PC-9 (cell line): ENCODE measurements around the gene PCNP. TPM values are rescaled to one million over a fixed set of nuclear protein-coding genes. Genes with fewer than 3 reads are reported as not detected.
A peak's percentile ranks its signal among the peaks of the same experiment; 100 is the strongest.

Experiments
- Bru-seq: library from RNA; stranded (reverse); fragments of 400-500 nt; gene quantifications from one replicate; lab custom pipeline; 2021; lab: Mats Ljungman, UMichigan
- BruChase-seq, 2 experiments: library from RNA; stranded (reverse); fragments of 400-500 nt; gene quantifications; one replicate each; lab custom pipeline; 2021; lab: Mats Ljungman, UMichigan
- BruUV-seq: library from RNA; stranded (reverse); fragments of 400-500 nt; replicated peaks from 2 replicates; lab custom pipeline; 2021; lab: Mats Ljungman, UMichigan
- CTCF ChIA-PET: fragments of 300-600 bp; sonication (Branson Sonifier 250); formaldehyde crosslinking; loops from one replicate; lab custom pipeline; 2022; ENCODE audit warnings: antibody characterized with exemption; lab: Charles Lee
- POLR2A ChIA-PET: fragments of 300-600 bp; sonication (Branson Sonifier 250); formaldehyde crosslinking; loops from one replicate; lab custom pipeline; 2022; ENCODE audit warnings: antibody characterized with exemption; ENCODE audit not compliant: unreplicated experiment; lab: Charles Lee
- DNase-seq, 2 experiments: peaks; one replicate each; pipeline versions ENCODE4 v3.0.0 to v3.0.0-alpha.2; 2015 to 2022; ENCODE audit warnings: mixed read lengths in 1 of 2
- H2AFZ ChIP-seq: fragments of 200-600 bp; sonication (generic); 2 replicates; pipeline ENCODE4 v1.8.1; 2017; ENCODE audit warnings: antibody characterized with exemption
- H3F3A ChIP-seq: fragments of 200-600 bp; sonication (generic); 2 replicates; pipeline ENCODE4 v1.8.1; 2017; ENCODE audit warnings: antibody characterized with exemption, mild to moderate bottlenecking, low read depth; ENCODE audit not compliant: insufficient read depth
- H3K27ac ChIP-seq: fragments of 200-600 bp; sonication (generic); 2 replicates; pipeline ENCODE4 v1.6.1; 2016; ENCODE audit warnings: mixed run types
- H3K27me3 ChIP-seq: fragments of 200-600 bp; sonication (generic); 2 replicates; pipeline ENCODE4 v1.6.1; 2016; ENCODE audit warnings: low read depth, mixed run types; ENCODE audit not compliant: insufficient read depth
- H3K36me3 ChIP-seq: fragments of 200-600 bp; sonication (generic); 2 replicates; pipeline ENCODE4 v1.6.1; 2016; ENCODE audit warnings: low read depth, mixed run types
- H3K4me1 ChIP-seq: fragments of 200-600 bp; sonication (generic); replicated peaks from 2 replicates; pipeline ENCODE4 v1.6.1; 2016; ENCODE audit warnings: mixed run types; ENCODE audit not compliant: insufficient read depth
- H3K4me2 ChIP-seq: fragments of 200-600 bp; sonication (generic); 2 replicates; pipeline ENCODE4 v1.6.1; 2017; ENCODE audit warnings: mixed run types
- H3K4me3 ChIP-seq: fragments of 200-600 bp; sonication (generic); 2 replicates; pipeline ENCODE4 v1.6.1; 2016; ENCODE audit warnings: mixed run types
- H3K79me2 ChIP-seq: fragments of 200-600 bp; sonication (generic); 2 replicates; pipeline ENCODE4 v1.6.1; 2017; ENCODE audit warnings: low read depth, mixed run types
- H3K9me2 ChIP-seq: fragments of 200-600 bp; sonication (generic); 2 replicates; pipeline ENCODE4 v1.8.1; 2017; ENCODE audit warnings: mild to moderate bottlenecking; ENCODE audit not compliant: insufficient read depth
- H3K9me3 ChIP-seq: fragments of 200-600 bp; sonication (generic); 2 replicates; pipeline ENCODE4 v1.8.1; 2016; ENCODE audit warnings: low read depth; ENCODE audit not compliant: insufficient read depth
- H4K20me1 ChIP-seq: fragments of 200-600 bp; sonication (generic); 2 replicates; pipeline ENCODE4 v1.8.1; 2017; ENCODE audit not compliant: insufficient read depth
- EZH2 ChIP-seq: fragments of 200-600 bp; sonication (generic); IDR thresholded peaks from 2 replicates; pipeline ENCODE4 v1.8.0; 2017; ENCODE audit warnings: antibody characterized with exemption, low read depth
- intact Hi-C: fragments of 100-400 bp; cut with micrococcal nuclease; formaldehyde crosslinking; loops from one replicate; pipeline ENCODE4 v1.10.0; 2022; ENCODE audit not compliant: unreplicated experiment
- long read RNA-seq: library from polyadenylated mRNA; stranded (forward); transcript quantifications from one replicate; pipeline ENCODE4 v2.0.0, GENCODE V29; 2022
- total RNA-seq: library from RNA; stranded (reverse); gene quantifications from 2 replicates; pipeline ENCODE4 v1.2.3, GENCODE V29; 2021
- TF ChIP-seq, protein P1 (sequence below): fragments of 200-600 bp; sonication (generic); conservative IDR thresholded peaks from 2 replicates; pipeline ENCODE4 v1.6.1; 2017; ENCODE audit warnings: mixed run types, antibody characterized with exemption, mild to moderate bottlenecking, moderate library complexity

The PCNP gene, protein sequence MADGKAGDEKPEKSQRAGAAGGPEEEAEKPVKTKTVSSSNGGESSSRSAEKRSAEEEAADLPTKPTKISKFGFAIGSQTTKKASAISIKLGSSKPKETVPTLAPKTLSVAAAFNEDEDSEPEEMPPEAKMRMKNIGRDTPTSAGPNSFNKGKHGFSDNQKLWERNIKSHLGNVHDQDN
- 164 and 223 TPM in 2 replicates for total RNA-seq
- percentile 98 among the genes with signal in this experiment for Bru-seq, nascent RNA
- BruChase-seq, experiment 1, labeled RNA remaining after a 2-hour chase = percentile 99 among the genes with signal in this experiment
- percentile 98 among the genes with signal in this experiment for BruChase-seq, experiment 2, labeled RNA remaining after a 6-hour chase
- long read RNA-seq, transcript PCNP-204 (4 exons, 2,028 nt) = minor isoform, 15 of 478 reads
- long read RNA-seq, transcript PCNP-207 (5 exons, 786 nt) = minor isoform, 9 of 478 reads
- long read RNA-seq, transcript PCNP-202 (5 exons, 2,165 nt) = minor isoform, 80 of 478 reads
- long read RNA-seq, transcript PCNP-201 (5 exons, 2,342 nt) = major isoform, 309 of 478 reads
- long read RNA-seq, partial matches to known transcripts = 4 of 478 reads
- long read RNA-seq, other reads (novel, unspliced or antisense) = 55 of 478 reads

DNA sequence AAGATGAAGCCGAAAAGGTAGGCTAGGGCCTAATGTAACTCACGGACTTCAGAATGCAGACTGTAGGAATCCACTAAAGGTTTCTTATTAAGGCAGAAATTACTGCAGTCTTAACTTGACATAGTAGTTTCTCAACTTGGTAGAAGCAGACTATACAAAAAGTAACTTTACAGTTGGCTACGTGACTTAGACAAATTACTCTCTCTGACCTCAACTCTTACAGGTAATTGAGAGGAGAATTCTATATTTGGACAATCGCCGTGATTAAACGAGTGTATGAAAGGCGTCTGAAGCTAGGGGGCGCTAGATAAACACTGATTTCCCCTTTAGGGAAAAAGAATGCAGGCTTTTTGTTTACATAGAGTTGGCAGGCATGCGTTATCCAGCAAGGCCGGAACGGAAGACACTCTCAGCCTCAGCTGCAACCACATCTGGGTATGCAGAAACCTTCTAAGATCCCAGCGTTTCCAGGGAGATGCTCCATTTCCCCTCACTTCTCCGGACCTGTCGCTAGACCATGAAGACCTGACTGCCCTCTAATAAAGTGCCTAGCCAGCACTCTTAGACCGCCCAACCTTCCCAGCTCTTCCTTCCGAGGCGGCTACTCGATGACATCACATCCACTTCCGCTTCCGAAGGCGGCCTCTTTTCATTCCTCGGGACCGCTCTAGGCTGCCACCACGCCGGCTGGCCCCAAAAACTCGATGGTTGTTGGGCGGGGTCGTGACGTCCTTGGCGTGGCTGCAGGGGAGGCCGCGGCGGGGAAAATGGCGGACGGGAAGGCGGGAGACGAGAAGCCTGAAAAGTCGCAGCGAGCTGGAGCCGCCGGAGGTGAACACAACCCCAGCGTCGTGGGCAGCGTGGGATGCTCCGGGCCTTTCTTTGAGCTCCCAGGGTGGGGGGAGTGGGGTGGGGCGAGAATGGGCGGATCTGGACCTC, at the start of gene PCNP:
Gene PCNP (plus strand): TSS at position 732 of the 939 bp plus-strand sequence. CDS start 36 bp downstream, at position 768.
- no peaks in the 10 kb centered on the region for H3K27me3 ChIP-seq
- H3K4me2 ChIP-seq = peak within 1 kb of the TSS; percentile 87
- no peaks in the 10 kb centered on the region for H3K9me2 ChIP-seq
- TF ChIP-seq EZH2 = no peak
- TF ChIP-seq, protein P1, sequence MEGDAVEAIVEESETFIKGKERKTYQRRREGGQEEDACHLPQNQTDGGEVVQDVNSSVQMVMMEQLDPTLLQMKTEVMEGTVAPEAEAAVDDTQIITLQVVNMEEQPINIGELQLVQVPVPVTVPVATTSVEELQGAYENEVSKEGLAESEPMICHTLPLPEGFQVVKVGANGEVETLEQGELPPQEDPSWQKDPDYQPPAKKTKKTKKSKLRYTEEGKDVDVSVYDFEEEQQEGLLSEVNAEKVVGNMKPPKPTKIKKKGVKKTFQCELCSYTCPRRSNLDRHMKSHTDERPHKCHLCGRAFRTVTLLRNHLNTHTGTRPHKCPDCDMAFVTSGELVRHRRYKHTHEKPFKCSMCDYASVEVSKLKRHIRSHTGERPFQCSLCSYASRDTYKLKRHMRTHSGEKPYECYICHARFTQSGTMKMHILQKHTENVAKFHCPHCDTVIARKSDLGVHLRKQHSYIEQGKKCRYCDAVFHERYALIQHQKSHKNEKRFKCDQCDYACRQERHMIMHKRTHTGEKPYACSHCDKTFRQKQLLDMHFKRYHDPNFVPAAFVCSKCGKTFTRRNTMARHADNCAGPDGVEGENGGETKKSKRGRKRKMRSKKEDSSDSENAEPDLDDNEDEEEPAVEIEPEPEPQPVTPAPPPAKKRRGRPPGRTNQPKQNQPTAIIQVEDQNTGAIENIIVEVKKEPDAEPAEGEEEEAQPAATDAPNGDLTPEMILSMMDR = peak; percentile 100
- peaks cover 22% of the 10 kb centered on the region for H3K4me1 ChIP-seq
- H3K27ac ChIP-seq = peak within 1 kb of the TSS; percentile 80
- H3K9me3 ChIP-seq = no peaks in the 10 kb centered on the region
- H3K79me2 ChIP-seq = peaks cover 44% of the 10 kb centered on the region
- peak within 1 kb of the TSS; percentile 87 for H3K4me3 ChIP-seq
- peaks cover 33% of the 10 kb centered on the region for H4K20me1 ChIP-seq
- CTCF ChIA-PET = interaction anchor here (0.5 to 1.2 kb wide), 8 partner anchors 10 to 1081 kb away, joined by 3 to 12 read pairs (median 4); partner anchors contain the start of genes RPL24, TMEM45A and TRMT10C
- H2AFZ ChIP-seq = peak within 1 kb of the TSS; percentile 82
- POLR2A ChIA-PET = interaction anchor here (0.5 to 0.7 kb wide), 12 partner anchors 18 to 1643 kb away, joined by 3 to 15 read pairs (median 6); no protein-coding TSS in a partner anchor
- H3K36me3 ChIP-seq = peaks cover 8% of the 10 kb centered on the region
- intact Hi-C loops = loop anchor here (1.0 to 5.0 kb wide), 4 partner anchors 12 to 1741 kb away; partner anchors contain the start of genes SENP7 and TRMT10C
- H3F3A ChIP-seq = peaks cover 17% of the 10 kb centered on the region; the same call in 1 of the 2 replicates
- peak; percentile 99 to 100 for DNase-seq
- BruUV-seq = TSS peak; percentile 87

DNA sequence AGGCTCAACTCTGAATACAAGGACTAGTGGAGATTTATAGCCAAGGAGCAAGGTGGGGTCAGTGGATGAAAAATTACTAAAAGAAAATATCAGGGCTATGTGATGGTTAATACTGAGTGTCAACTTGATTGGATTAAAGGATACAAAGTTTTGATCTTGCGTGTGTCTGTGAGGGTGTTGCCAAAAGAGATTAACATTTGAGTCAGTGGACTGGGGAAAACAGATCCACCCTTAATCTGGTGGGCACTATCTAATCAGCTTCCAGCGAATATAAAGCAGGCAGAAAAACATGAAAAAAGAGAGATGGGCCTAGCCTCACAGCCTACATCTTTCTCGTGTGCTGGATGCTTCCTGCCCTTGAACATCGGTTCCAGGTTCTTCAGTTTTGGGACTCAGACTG, 46.5 kb upstream of the PCNP start:
- no peak for DNase-seq
- Histone ChIP-seq H3K4me2 (no peak overlapping the region), H2AFZ (no peak overlapping the region), H3K27me3 (peaks cover 4% of the 10 kb centered on the region; the same call in 1 of the 2 replicates), H3K27ac (no peak overlapping the region), H3K36me3 (no peaks in the 10 kb centered on the region), H3K9me2 (no peaks in the 10 kb centered on the region), H3K4me1 (no peaks in the 10 kb centered on the region), H3F3A (no peaks in the 10 kb centered on the region), H3K4me3 (no peak overlapping the region), H3K79me2 (no peaks in the 10 kb centered on the region), H3K9me3 (no peaks in the 10 kb centered on the region), H4K20me1 (no peaks in the 10 kb centered on the region)
- no TSS peak for BruUV-seq
- CTCF ChIA-PET = no interaction called here
- POLR2A ChIA-PET = no interaction called here
- TF ChIP-seq, protein P1 = no peak
- TF ChIP-seq EZH2 = no peak
- intact Hi-C loops = no loop called here
